NCI-H187 (cell line): Measurements from ENCODE around the gene TDRD9.

Experiments used
- DNase-seq, 2 experiments: peaks; one replicate each; lab custom pipeline; 2025; lab: John Stamatoyannopoulos, UW

TDRD9 gene

DNA sequence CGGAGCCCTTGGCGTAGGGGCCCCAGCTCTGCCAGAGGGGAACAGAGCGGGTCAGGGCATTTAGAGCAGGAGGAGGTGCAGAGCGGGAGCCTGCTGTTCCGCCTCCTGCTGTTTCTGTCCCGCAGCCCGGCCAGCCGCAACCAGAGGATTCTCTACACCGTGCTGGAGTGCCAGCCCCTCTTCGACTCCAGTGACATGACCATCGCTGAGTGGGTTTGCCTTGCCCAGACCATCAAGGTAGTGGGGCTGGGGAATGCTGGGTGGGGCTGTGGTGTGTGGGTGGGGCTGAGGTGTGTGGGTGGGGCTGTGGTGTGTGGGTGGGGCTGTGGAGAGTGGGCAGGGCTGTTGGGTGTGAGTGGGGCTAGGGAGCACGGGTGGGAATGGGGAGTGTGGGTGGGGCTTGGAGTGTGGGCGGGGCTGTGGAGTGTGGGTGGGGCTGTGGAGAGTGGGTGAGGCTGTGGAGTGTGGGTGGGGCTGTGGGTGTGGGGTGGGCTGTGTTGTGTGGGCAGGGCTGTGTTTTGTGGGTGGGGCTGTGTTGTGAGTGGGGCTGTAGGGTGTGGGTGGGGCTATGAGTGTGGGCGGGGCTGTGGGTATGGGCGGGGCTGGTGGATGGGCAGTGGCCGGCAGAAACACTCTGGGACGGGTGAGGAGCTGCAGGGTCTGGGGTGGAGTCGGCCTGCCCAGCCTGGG lies 165.3 kb downstream of the TDRD9 start:
- no peak for DNase-seq

DNA sequence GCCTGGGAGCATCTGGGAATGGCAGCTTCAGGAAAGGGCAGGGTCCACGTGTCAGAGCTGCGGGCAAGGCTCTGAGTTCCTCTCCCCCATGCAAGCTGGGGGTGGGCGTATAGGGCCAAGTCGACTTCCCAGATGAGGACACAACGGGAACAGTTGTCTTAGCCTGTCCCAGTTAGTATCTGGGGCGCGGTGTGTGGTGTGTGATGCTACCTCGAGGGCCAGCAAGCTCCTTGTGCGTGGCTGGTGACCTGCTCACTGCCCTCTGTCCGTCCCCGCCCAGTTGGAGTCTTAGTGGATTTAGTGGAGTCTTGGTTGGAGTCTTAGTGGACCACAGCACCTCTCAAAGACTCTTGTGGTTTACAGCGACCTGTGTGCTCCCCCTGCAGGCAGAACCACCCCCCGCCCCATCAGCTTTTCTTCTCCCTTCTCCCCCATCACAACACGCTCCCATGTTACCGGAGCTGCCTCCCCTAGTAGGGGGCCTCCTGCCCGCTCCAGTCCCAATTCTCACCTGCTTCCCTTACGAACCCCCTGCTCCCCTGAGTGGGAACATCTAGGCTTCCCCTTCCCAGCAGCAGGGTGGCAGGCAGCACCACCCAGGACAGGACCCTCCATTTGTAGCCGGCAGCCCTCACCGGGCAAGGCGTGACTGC lies 165.9 kb downstream of the TDRD9 start:
- no peak for DNase-seq

DNA sequence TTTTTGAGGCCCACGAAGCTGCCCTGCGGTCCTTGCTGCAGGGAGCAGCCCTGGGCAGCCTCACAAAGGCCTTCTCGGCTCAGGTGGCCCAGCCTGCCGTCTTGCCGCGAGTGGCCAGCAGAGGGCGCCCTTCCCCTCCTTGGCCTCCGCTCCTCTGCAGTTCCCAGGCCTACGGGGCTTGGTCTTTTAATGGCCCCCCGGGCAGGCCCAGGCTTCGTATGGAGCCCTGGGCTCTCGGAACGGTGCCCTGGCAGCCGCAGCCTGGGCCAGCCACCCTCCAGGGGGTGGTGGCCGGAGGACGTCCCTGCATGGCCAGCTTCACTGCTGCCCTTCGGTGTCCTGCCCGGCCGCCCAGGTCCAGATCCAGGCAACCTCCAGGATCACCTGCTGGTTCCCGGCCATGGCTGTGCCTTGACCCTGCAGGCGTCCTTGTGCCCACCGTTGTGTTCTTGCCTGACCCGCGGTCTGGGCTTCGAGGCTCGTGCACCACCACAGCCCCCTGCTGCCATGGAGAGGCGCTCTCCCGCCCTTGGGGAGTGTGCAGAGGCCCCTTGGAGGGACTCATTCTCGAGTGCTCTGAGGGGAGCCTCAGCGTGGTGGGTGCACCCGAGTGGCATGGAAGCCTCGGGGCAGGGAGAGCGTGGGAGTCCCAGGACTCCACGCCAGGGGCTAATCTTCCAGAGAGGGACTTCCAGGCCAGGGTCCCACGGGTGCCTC lies 166.6 kb downstream of the TDRD9 start:
- DNase-seq = peak; percentile 26 to 27

DNA sequence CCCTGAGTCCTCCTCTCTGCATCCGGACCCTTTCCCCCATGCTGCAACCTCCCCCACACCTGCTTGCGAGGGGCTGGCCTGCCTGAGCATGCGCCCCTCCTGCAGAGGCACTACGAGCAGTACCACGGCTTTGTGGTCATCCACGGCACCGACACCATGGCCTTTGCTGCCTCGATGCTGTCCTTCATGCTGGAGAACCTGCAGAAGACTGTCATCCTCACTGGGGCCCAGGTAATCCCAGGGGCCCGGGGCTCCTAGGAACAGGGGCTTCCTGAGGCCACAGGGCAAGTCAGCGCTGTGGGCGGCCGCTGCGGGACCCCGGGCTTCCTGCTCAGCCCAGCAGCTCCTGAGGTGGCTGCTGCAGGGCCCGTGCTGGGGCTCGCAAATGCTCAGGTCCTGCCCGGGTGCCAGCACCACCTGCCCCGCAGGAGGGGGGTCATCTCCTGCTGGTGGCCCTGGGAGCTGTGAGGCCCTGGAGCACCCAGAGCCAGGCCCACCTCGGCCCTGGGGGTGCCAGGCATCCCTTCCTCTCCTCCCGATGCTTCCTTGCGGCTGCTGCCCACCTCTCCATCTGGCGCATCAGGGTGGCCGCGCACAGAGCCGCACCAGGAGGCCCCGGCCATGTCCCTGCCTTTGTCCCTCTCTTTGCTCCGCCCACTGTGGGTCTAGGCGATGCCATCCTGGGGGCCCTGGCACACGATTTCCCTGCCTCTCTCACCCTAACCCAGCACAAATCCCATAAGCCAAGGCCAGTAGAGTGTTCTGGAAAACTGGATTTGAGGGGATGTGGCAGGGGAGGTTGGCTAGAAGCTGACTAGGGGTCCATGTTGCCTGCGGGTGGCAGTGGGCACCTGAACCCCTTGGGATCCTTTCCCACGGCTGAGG lies 167.4 kb downstream of the TDRD9 start:
- DNase-seq = no peak

DNA sequence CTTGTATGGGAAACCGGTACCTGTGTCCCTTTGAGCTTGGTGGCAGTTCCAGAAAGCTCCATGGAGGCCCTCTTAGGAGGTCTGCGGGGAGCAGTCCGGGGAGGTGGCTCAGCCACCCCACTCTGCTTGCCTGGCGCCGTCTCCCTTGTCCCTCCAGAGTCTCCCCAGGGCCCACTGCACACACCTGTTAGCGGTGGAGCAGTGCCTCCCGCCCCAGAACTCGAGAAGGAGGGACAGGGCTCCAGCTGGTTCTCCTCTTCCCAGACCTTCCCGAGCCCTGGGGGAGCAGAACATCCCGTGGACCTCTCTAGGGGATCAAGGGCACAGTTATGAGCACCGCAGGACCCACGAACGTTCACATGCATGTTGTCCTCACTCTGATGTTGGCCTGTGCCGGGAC lies 168.1 kb downstream of the TDRD9 start:
- DNase-seq = no peak

DNA sequence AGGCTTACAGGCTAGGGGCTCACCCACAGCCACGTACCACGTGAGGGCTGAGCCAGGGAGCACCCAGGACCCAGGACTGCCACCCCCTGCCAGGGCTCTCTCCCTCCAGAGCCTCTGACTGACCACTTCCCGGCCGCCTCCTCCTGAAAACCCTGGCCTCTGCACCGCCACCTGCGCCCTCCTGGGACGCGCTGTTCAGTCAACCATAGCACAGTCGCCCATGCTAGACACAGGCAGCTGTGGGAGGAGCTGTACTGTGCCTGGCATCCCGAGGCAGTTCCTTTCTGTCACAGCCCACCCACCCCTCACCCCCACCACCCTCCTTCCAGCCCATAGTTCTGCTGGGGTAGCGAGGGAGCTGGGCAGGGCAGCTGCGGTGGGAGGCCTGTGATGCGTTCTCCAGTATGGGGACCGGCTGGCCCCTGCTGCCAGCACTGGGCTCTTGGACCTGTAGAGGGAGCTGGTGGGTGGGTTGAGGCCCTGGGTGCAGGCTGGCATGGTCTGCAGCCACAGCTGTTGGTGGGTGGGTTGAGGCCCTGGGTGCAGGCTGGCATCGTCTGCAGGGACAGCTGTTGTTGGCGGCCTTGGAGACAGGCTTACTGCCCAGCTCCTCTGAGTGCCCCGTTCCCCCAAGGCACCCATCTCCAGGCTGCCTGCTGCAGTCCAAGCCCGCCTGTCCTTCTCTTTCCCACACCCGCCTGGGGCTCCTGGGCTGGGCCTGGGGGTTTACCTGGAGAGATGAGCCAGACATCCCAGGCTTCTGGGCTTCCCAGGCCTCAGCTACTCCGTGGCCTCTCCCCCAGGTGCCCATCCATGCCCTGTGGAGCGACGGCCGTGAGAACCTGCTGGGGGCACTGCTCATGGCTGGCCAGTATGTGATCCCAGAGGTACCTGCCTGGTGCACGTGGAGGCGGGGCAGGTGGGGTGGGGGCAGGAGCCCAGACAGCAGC lies 168.8 kb downstream of the TDRD9 start:
- no peak for DNase-seq

DNA sequence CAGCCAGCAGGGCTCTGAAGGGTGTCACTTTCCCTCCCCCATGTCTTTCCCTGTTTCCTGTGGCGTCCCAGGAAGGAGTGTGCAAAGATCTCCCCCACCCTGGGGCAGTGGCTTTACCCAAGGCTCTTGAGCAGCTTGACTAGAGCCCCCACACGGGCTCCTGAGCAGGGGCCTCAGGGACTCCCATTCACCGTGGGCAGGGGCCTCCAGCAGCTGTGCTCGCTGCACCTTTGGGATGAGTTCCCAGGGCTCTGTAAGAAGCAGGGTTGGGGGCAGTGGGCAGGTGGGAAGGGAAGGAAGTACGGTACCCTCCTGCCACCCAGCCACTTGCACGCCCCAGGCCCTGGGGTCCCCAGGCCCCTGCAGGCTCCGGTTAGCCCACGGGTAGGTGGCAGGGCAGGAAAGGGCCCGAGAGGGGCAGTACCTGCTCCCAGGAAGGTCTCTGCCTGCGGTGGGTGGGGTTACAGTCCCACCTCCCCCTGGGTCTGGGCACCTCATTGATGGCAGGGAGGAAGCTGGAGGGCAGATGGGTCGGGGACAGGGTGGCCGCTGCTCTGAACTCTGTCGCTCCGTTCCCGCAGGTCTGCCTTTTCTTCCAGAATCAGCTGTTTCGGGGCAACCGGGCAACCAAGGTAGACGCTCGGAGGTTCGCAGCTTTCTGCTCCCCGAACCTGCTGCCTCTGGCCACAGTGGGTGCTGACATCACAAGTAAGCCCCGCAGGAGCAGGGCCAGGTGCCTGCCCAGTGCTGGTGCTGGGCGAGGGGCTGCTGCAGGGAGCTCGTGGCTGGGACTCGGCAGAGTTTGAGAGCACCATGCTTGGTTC lies 170.2 kb downstream of the TDRD9 start:
- no peak for DNase-seq

DNA sequence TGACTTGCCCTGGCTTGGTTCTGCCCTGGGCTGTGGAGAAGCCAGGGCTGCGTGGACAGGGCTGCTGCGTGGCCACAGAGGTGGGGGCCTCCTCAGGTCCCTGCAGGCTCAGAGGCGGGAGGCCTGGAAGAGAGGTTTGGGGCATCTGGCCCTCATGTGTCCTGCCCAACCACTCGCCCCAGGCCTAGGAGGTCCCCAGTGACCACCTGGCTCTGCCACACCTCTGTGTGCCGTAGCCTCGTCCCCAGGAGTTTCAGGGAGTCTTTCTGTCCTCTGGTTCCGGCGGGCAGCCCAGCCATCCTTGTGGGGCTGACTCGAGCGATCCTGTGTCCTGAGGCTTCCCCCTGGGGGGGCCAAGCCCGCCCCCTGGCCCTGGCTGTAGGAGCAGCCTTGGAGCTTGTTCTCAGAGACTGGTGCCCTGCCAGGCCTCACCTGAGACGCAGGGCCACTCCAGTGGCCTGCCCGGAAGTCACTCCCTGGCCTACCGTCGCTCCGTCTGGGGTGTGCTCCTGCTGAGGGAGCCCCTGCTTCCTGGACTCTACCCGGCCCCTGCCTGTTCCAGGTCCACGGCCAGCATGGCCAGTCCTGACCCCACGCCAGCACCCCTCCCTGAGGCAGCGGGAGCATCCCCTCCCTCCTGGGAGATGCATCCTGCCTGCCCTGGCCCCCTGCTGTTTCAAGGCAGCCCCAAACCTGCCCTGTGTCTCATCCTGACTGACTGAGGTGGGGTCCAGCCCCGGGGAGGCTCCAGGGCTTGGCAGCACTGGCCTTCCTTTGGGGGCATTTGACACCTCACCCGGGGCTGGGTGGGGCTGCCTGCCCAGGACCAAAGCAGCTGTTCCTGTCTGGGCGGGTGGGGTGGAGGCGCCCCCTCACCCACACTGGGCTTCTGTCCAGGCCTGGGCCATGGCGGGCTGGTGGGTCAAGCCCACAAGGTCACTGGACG lies 171.1 kb downstream of the TDRD9 start:
- no peak for DNase-seq

DNA sequence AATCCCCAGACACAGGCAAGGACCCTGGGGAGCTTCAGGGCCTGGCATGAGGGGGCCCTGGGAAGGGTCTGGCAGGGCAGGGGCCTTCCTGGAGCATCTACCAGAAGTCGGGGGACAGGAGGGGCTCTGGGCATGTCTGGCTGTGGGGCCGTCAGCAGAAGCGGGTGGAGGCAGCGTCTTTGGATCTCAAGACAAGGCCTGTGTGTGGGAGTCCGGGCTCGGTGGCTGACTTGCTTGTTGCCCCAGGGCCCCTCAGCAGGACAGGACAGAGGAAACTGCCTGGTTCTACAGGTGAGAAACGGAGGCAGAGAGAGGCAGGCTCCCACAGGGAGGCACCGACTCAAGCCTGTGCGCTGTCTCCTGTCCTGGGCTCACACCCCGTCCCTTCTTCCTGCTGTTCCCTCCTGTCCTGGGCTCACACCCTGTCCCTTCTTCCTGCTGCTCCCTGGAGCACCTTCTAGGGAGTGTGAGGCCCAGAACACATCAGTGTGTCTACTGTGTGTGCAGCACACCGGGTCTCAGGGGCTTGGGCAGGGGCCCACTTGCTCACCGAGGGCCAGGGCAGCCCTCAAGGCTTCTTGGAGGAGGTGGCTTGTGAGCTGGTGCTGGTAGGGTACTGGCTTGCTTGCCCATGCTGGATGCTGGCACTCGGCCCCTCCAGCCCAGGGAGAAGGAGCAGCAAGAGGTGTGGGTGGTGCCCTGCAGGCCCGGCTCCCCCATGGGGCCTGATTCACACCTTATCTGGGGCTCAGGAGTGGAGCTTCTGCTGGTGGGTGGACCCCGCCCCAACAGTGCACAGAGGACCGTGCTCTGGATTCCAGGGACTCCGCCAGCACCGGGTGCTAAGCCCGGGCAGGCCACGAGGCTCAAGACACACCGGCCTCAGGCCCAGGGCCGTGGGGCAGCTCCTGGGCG lies 172.2 kb downstream of the TDRD9 start:
- no peak for DNase-seq

DNA sequence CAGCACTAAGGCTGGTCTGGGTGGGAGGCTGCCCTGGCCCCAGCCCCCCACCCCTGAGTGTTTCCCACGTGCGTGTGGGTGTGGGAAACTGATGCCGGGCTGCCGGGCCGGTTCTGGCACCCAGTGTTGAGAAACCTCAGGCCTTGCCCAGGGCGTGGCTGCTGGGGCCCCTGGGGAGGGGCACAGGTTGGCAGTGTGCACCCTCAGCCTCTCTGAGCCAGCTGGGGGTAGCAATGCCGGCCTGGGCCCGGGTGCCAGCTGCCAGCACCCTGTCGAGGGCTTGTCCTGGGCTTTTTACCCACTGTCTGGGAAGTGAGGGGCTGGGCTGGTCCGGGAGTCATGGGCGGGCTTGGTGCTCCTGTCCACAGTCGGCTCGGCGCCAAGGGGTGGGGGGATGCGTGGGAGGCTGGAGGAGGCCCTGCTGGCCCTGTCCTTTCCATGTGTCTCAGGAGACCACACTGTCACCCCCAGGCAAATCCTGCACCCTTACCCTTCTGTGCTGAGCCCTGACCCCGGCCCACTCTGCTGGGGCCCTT lies 172.9 kb downstream of the TDRD9 start:
- DNase-seq = no peak

DNA sequence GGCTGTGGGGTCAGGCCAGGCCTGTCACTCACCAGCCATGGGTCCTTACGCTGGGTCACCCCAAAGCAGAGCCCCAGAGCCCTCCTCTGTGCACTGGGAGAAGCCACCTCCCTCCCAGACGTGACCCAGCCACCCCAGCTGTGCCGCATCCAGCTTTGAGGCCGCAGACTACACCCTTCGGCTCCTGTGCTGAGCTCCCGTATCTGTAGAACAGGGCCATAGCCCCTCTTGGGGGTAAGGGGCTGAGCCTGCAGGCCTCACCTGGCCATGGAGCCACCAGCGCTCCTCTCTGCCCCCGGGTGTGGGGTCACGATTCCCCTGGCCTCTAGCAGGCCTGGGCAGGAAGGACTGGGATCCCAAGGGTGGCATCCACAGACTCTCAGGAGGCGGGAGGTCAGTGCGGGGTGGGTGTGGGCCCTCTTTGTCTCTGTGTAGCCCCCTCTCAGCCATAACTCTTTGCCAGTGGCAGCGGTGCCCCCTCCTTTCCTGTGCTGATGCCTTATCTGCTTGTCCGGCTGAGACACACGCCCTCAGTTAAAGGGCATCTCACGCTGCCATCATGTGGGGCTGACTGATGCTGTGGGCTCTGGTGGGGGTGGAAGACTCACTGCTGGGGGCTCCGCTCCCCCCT lies 173.5 kb downstream of the TDRD9 start:
- DNase-seq = no peak
